Measurements from ENCODE around the gene ELFN1.

The ELFN1 gene

DNA sequence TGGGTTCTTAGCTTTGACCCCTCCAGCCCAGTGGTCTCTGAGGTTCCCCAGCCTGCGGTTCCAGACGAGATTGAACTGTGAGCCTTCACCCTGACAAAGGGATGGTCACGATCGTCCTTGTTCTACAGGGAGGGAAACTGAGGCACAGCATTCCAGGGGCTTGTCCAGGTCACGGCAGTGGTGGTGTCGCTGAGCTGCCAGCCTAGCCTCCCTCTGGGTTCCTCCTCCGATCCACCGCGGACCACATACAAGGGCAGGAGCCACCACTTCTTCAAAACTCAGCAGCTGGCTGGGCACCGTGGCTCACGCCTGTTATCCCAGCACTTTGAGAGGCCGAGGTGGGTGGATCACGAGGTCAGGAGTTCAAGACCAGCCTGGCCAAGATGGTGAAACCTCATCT is 35.8 kb downstream of the ELFN1 start:
- no peak for TF ChIP-seq SIN3A (IDR thresholded peaks at IDR 0.05; ENCODE audit: borderline replicate concordance, insufficient read depth, low read length)
- TF ChIP-seq POLR2AphosphoS5 (IDR thresholded peaks at IDR 0.05; ENCODE audit: low read depth, low read length) = no peak
- TF ChIP-seq, protein P1, sequence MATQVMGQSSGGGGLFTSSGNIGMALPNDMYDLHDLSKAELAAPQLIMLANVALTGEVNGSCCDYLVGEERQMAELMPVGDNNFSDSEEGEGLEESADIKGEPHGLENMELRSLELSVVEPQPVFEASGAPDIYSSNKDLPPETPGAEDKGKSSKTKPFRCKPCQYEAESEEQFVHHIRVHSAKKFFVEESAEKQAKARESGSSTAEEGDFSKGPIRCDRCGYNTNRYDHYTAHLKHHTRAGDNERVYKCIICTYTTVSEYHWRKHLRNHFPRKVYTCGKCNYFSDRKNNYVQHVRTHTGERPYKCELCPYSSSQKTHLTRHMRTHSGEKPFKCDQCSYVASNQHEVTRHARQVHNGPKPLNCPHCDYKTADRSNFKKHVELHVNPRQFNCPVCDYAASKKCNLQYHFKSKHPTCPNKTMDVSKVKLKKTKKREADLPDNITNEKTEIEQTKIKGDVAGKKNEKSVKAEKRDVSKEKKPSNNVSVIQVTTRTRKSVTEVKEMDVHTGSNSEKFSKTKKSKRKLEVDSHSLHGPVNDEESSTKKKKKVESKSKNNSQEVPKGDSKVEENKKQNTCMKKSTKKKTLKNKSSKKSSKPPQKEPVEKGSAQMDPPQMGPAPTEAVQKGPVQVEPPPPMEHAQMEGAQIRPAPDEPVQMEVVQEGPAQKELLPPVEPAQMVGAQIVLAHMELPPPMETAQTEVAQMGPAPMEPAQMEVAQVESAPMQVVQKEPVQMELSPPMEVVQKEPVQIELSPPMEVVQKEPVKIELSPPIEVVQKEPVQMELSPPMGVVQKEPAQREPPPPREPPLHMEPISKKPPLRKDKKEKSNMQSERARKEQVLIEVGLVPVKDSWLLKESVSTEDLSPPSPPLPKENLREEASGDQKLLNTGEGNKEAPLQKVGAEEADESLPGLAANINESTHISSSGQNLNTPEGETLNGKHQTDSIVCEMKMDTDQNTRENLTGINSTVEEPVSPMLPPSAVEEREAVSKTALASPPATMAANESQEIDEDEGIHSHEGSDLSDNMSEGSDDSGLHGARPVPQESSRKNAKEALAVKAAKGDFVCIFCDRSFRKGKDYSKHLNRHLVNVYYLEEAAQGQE (IDR thresholded peaks at IDR 0.05; ENCODE audit: insufficient read depth in 1 of 2, low read depth in 2 of 2, low read length in 2 of 2) = no peak
- no peak for TF ChIP-seq TAF1 (IDR thresholded peaks at IDR 0.05; ENCODE audit: borderline replicate concordance, insufficient read depth, low read length)
- no peak for TF ChIP-seq FOXP2 (optimal IDR thresholded peaks at IDR 0.05; ENCODE audit: borderline replicate concordance, extremely low read depth, extremely low read length, insufficient read depth)

DNA sequence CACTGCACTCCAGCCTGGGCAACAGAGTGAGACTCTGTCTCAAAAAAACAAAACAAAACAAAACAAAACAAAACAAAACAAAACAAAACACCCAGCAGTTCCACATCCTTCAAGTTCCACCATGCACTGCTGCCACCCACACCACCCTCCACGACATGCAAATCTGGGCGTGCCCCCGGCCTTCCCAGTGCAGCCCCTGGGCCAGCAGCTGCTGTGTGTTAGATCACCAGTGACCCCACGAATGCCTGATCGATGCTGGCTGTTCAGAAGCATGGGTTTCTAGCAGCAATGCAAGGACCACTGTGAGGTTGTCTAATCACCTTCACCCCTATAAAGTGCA is 36.3 kb downstream of the ELFN1 start:
- TF ChIP-seq POLR2AphosphoS5 (IDR thresholded peaks at IDR 0.05; ENCODE audit: low read depth, low read length) (no peak), TAF1 (IDR thresholded peaks at IDR 0.05; ENCODE audit: borderline replicate concordance, insufficient read depth, low read length) (no peak)

DNA sequence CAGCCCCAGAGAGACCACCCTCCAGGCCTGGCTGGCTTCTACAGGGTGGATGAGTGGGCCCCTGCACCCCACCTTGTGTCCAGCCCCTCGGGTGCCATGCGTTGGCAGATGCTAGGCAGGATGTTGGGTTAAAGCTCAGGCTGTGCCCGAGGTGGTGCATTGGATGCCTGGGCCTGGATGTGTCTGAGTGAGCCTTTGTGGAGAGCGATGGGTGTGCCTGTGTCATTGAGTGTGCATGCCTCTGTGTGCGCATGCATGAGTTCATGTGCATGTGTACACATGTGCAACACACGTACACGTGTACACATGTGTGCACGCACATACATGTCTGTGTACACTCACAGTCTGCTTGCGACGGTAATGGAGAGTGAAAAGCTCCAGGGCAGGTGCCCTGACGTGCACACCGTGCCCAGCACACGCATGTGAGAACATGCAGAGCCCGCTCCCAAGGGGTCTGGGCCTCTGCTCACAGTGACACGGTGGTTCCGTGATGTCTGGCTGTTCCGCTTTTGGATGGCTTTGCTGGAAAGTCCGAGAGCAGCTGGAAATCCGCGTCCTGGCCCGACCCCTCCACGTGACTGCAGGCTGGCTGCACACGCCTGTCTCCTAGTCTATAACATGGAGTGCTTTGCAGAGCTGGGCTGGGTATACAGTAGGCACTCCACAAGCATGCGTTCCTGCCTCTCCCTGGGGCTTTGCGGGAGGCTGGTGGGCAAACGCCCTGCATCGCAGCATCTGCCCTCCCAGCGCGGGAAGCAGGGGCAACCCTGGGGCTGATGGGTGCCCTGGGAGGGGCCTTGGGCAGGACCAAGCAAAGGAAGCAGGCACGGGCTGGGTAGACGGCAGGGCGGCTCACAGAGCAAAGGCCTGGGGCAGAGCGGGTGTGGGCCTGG is 36.9 kb downstream of the ELFN1 start:
- TF ChIP-seq TAF1 (IDR thresholded peaks at IDR 0.05; ENCODE audit: borderline replicate concordance, insufficient read depth, low read length) (no peak), FOXP2 (optimal IDR thresholded peaks at IDR 0.05; ENCODE audit: borderline replicate concordance, extremely low read depth, extremely low read length, insufficient read depth) (no peak), POLR2AphosphoS5 (IDR thresholded peaks at IDR 0.05; ENCODE audit: low read depth, low read length) (no peak), SIN3A (IDR thresholded peaks at IDR 0.05; ENCODE audit: borderline replicate concordance, insufficient read depth, low read length) (no peak)
- TF ChIP-seq, protein P1 (IDR thresholded peaks at IDR 0.05; ENCODE audit: insufficient read depth in 1 of 2, low read depth in 2 of 2, low read length in 2 of 2) = no peak

DNA sequence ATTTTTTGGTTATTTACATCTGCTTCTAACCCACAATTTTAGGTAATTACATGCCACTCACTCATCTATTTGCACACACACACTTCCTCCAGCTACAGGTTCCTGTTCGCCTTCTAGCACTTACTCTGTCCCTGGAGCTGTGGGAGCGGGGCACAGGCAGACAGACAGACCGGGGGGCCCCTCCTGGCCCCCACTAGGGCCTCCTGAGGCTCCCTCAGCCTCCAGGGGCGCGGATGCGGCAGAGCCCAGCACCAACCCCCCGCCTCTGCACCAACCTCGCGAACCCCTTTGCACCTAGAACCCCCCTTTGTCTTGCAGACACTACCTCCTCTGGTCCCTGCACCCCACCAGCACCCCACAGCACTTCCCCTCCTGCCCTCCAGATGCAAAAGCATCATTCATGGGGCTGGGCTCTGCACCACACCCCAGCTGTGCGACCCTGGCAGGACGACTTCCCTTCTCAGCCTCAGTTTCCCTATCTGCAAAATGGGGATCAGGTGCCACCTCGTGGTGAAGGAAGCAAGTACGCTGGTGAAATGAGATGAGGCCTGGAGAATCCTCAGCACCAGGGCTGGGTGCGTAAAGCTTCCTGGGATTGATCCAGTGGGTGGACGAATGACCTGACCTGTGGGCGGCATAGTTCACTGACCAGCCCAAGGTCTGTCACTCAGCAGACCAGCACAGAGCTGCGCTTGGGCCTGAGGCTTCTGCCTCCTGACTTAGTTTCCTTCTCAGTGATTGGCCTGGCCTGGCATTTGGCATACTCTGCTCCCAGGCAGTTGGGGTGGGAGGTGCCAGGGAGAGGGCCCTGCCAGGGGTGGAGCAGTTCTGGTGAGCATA is 37.9 kb downstream of the ELFN1 start:
- no peak for TF ChIP-seq TAF1 (IDR thresholded peaks at IDR 0.05; ENCODE audit: borderline replicate concordance, insufficient read depth, low read length)
- no peak for TF ChIP-seq SIN3A (IDR thresholded peaks at IDR 0.05; ENCODE audit: borderline replicate concordance, insufficient read depth, low read length)
- TF ChIP-seq FOXP2 (optimal IDR thresholded peaks at IDR 0.05; ENCODE audit: borderline replicate concordance, extremely low read depth, extremely low read length, insufficient read depth) = no peak
- no peak for TF ChIP-seq POLR2AphosphoS5 (IDR thresholded peaks at IDR 0.05; ENCODE audit: low read depth, low read length)
- TF ChIP-seq, protein P1 (IDR thresholded peaks at IDR 0.05; ENCODE audit: insufficient read depth in 1 of 2, low read depth in 2 of 2, low read length in 2 of 2) = no peak

DNA sequence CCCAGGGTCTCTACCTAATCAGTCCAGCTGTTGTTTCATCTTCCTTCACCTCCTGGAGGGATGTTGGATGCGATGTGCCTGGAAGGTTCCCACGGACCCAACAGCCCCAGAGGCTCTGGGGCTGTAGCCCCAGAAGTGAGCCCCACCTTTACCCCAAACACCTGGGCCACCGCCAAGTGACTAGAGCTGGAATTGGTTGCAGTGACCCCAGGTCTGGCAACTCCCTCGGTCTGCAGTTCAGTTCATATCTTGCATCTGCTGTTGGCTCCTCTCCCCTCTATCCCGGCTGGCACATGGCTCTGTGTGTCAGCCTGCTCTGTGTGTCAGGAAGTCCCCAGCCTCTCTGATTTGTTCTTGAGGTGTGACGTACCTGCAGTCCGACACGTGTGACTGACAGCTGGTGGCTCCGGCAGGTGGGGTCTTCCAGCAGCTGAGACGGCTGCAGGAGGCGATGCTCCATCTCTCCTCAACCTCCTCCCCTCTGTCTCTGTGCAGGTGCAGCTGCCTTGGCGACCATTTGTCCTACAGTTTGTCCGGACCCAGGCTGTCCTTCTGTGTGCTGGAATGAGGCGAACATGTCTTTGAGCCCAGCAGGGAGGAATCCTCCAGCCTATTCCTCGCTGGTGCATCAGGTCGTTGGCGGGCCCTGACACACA is 38.6 kb downstream of the ELFN1 start:
- TF ChIP-seq SIN3A (IDR thresholded peaks at IDR 0.05; ENCODE audit: borderline replicate concordance, insufficient read depth, low read length) (no peak), POLR2AphosphoS5 (IDR thresholded peaks at IDR 0.05; ENCODE audit: low read depth, low read length) (no peak), FOXP2 (optimal IDR thresholded peaks at IDR 0.05; ENCODE audit: borderline replicate concordance, extremely low read depth, extremely low read length, insufficient read depth) (no peak), TAF1 (IDR thresholded peaks at IDR 0.05; ENCODE audit: borderline replicate concordance, insufficient read depth, low read length) (no peak)
- TF ChIP-seq, protein P1 (IDR thresholded peaks at IDR 0.05; ENCODE audit: insufficient read depth in 1 of 2, low read depth in 2 of 2, low read length in 2 of 2) = no peak
